ENCODE data around the gene MYO1D.
"Not testable (repeated sequence)": the region's sequence is repeated elsewhere in the genome, so short reads cannot be mapped to it uniquely, and the experiment has no call there.

The MYO1D gene

GRCh38 chr17:32673964-32674363 lies 203.0 kb downstream of the MYO1D start:
- DNase-seq (ENCODE audit: low read depth) = no peak

DNA sequence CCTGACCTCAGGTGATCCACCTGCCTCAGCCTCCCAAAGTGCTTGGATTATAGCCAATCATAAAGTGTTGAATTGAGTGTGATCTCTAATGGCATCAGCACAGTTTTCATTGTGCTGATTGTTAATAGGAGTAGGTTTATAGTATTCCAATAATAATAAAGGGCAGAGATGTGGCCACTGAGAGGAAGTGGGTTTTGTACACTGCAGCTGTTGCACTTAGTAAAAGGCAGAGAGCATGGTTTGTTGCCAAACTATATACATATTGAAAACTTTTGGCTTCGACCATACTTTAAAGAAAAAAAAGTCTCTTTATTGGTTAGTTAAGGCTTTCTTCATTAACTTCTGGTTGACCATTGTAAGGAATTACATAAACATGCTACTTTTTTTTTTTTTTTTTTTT lies 204.2 kb downstream of the MYO1D start:
- no peak for DNase-seq (ENCODE audit: low read depth)

- no peak for DNase-seq (ENCODE audit: low read depth)
Observed at GRCh38 chr17:32671896-32672295, 205.0 kb downstream of the MYO1D start.

DNA sequence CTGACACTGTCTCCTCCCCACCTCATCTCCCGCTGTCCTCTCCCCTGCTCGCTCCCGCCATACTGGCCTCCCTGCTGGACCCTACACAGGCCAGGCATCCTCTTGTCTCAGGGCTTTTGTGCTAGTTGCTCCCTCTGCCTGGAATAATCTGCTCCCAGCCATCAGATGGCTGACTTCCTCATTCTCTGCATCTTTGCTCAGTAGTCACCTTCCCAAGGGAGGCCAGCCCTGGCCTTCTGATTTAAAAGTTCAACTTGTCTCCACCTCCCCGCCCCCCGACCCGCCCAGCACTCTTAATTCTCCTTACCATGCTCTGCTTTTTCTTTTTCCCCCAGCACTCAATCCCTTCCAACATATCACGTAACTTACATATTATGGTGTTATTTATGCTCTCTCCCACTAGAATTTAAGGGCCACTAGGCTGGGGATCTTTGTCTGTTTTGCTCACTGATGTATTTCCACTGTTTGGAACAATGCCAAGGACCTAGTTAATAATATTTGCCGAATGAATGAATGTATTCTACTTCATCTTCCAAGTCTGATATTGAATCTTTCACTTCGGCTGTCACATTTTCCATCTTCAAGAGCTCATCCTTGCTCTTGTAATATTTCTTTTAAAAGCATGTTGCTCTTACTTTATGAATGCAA lies 211.9 kb downstream of the MYO1D start:
- DNase-seq (ENCODE audit: low read depth) = no peak

GRCh38 chr17:32660496-32660985 lies 216.4 kb downstream of the MYO1D start:
- no peak for DNase-seq (ENCODE audit: low read depth)

GRCh38 chr17:32659419-32659842 lies 217.5 kb downstream of the MYO1D start:
- peak; percentile 30 for DNase-seq (ENCODE audit: low read depth)

GRCh38 chr17:32658470-32659418 lies 218.2 kb downstream of the MYO1D start:
- DNase-seq (ENCODE audit: low read depth) = no peak

DNA sequence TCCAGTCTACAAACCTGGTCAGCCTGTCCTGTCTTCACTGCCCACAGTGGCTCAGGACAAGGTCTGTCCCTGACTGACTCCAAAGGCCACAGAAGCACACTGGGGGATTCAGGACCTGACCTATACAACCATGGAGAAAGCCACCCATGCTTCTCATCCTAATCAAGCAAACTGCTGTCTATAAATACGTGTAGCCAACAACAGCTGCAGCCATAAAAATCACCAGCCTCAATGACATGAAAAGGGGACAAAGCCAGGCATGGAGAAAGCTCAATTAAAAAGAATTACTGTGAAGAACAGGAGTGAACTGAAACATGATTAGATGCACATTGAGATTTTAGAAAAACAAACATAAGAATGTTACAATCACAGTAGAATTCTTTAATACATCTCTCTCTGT lies 220.0 kb downstream of the MYO1D start:
- DNase-seq (ENCODE audit: low read depth) = no peak

DNA sequence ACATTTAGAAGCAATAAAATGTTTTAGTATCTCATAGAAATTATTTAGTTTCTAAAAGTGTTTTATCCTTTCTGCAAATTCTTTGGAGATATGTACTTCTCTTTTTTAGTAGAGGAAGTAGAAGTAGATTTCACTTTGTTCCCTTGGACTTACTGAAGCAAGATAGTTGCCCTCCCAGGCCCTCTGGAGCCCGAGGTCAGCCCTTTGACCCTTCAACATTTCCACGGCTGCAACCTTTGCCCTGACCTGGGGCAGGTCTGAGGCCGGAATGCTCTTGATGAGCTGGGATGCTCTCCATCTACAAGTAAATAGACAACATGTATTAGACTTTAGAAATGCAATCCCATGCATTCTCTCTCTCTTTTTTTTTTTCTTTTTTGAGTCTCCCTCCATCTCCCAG lies 222.6 kb downstream of the MYO1D start:
- no peak for DNase-seq (ENCODE audit: low read depth)

GRCh38 chr17:32651084-32651483 lies 225.8 kb downstream of the MYO1D start:
- no peak for DNase-seq (ENCODE audit: low read depth)

DNA sequence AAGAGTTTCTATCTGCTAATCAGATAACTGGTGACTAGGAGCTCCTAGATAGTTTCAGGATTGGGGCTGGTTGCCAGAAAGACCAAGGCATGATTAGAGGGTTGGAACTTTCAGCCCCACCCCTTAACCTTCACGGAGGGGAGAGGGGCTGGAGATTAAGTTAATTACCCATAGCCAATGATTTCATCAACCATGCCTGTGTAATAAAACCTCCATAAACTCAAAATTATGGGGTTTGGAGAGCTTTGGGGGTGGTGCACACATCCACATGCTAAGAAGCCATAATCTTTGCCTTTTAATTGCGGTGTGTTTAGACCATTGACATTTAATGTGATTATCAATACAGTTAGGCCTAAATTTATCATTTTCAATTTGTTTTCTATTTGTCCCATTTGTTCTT lies 228.5 kb downstream of the MYO1D start:
- no peak for DNase-seq (ENCODE audit: low read depth)

DNA sequence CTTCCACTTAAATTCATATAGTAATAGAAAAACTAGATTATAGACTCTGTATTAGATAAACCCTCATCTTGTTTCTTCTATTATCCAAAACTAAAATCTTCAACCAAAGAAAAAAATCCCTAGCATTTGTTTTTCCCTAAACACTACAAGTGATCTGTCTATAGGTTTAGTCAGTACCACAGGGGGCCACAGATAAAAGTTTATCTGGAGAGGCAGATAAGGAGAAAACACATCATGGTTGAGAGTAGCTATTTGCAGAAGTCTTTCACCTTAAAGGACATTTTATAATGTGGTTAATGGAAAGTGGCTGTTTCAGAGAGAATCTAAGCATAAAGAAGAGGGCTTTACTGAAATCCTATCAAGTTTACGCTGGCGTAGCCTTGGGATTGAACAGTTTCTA lies 230.0 kb downstream of the MYO1D start:
- DNase-seq (ENCODE audit: low read depth) = no peak

- not testable (repeated sequence) for DNase-seq (ENCODE audit: low read depth)
Observed at GRCh38 chr17:32641514-32641913, 235.4 kb downstream of the MYO1D start.

GRCh38 chr17:32636598-32637218 lies 240.2 kb downstream of the MYO1D start:
- DNase-seq (ENCODE audit: low read depth) = no peak

- no peak for DNase-seq (ENCODE audit: low read depth)
Observed at GRCh38 chr17:32634167-32634566, 242.8 kb downstream of the MYO1D start.

GRCh38 chr17:32631341-32632096 lies 245.4 kb downstream of the MYO1D start:
- DNase-seq (ENCODE audit: low read depth) = no peak

DNA sequence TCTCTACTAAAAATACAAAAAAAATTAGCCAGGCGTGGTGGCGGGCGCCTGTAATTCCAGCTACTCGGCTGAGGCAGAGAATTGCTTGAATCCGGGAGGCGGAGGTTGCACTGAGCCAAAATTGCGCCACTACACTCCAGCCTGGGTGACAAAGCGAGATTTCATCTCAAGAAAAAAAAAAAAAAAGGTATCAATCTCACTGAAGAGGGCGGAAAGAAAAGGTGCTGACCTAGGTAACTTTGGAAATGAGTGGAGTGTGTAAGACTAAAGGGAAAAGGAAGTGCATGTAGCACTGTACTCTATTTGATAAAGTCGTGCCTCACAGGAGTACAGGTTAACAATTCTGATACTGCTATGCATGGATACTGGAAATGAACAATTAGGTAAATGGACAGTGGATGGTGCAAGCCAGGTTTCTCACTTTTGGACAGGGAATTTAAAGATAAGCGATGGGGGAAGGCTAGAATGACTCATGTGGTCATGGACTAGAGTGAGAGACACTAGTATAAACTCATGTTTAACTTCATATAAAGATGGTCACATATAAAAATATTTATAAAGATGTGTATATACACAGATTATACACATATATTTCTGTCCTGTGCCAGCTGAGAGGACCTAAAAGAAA lies 247.2 kb downstream of the MYO1D start:
- no peak for DNase-seq (ENCODE audit: low read depth)

DNA sequence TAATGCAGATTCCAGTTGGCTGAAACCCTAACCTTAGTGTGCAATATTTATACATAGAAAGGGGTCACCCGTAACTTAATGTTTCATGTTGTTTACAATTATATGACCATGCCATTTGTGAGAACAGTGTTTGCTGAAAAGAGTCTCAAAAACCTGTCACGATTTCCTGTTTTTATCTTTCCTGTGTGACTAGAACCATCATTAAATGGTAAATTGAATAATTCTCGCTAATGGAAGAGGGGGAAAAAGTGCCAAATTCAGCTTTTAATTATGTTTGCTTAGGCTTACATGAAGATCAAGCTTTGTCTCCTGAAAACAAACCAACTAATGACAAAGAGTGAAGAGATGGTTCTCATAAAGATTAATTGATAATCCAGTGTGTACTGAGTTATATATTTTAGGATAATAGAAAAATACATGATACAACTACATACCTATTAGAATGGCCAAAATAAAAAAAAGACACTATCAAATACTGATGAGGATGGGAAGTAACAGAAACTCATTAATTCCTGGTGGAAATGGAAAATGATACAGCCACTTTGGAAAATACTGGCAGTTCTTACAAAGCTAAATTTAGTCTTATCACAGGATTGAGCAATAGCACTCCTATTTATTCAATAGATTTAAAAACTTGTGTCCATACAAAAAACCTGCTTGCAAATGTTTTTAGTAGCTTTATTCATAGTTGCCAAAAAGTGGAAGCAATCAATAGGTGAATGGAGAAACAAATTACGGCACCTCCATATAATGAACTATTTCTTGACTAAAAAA lies 248.5 kb downstream of the MYO1D start:
- no peak for DNase-seq (ENCODE audit: low read depth)

DNA sequence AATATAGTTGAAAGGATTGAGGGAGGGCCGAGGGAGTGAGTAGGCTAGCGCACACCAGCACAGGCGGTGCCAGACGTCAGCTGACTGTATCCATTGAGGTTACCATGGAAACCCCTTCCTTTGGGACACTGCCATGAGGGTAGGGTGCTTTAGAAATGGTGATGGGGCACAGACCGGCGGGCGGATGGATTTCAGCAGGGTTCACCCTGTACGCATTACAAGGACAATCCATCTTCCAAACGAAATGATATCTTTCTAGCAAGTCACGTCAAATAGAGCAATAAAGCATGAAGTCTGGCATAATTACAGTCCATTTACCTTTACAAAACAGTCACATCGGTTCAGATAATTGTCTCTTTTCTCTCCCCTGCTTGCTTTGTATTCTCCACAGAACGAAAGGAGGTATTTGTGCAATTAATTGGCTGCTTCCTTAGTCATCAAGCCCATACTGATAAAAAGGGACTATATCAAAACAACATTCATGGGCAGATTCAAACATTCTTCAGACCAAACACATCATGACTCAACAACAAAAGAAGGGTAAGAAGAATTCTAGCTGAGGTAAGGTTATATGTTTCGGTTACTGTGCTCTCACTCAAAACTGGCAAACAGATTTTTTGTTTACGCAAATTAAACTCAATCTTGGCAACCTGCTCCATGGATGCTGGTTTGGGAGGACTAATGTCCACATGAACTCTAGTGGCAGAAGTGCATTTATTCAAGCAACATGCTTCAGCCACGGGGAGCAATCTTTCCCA lies 249.5 kb downstream of the MYO1D start:
- no peak for DNase-seq (ENCODE audit: low read depth)

GRCh38 chr17:32626379-32626791 lies 250.5 kb downstream of the MYO1D start:
- DNase-seq (ENCODE audit: low read depth) = no peak
